AG08396 (cell line): ENCODE results near the gene C4orf50.

Experiments used
- DNase-seq: peaks from one replicate; pipeline ENCODE4 v3.0.0; 2012; ENCODE audit warnings: low spot score, mixed read lengths

Gene C4orf50

GRCh38 chr4:5889002-5889696, 129.1 kb downstream of the C4orf50 start:
- DNase-seq, result no peak

- DNase-seq, result no peak
Observed at GRCh38 chr4:5888222-5889001, 129.8 kb downstream of the C4orf50 start.

GRCh38 chr4:5887361-5888221, 130.6 kb downstream of the C4orf50 start:
- no peak for DNase-seq

- no peak for DNase-seq
Observed at GRCh38 chr4:5887011-5887360, 131.2 kb downstream of the C4orf50 start.

GRCh38 chr4:5885733-5886132, 132.5 kb downstream of the C4orf50 start:
- no peak for DNase-seq

- no peak for DNase-seq
Observed at GRCh38 chr4:5884796-5885195, 133.4 kb downstream of the C4orf50 start.

GRCh38 chr4:5883916-5884315, 134.3 kb downstream of the C4orf50 start:
- DNase-seq, result no peak

- DNase-seq, result no peak
Observed at GRCh38 chr4:5882947-5883346, 135.3 kb downstream of the C4orf50 start.

- DNase-seq, result no peak
Observed at GRCh38 chr4:5881340-5881739, 136.9 kb downstream of the C4orf50 start.

GRCh38 chr4:5878359-5878758, 139.9 kb downstream of the C4orf50 start:
- DNase-seq, result no peak

GRCh38 chr4:5877392-5877791, 140.8 kb downstream of the C4orf50 start:
- no peak for DNase-seq

GRCh38 chr4:5874811-5875449, 143.3 kb downstream of the C4orf50 start:
- DNase-seq, result no peak

GRCh38 chr4:5870701-5871100, 147.5 kb downstream of the C4orf50 start:
- no peak for DNase-seq

- no peak for DNase-seq
Observed at GRCh38 chr4:5869966-5870619, 148.1 kb downstream of the C4orf50 start.

GRCh38 chr4:5867866-5868265, 150.4 kb downstream of the C4orf50 start:
- DNase-seq, result no peak

GRCh38 chr4:5866841-5867813, 151.1 kb downstream of the C4orf50 start:
- no peak for DNase-seq

GRCh38 chr4:5865896-5866599, 152.2 kb downstream of the C4orf50 start:
- no peak for DNase-seq

GRCh38 chr4:5863461-5864113, 154.6 kb downstream of the C4orf50 start:
- peak; percentile 49 for DNase-seq
